HG02840 (cell line): ENCODE measurements around the gene PDP2.
"Not testable (repeated sequence)": the region's sequence is repeated elsewhere in the genome, so short reads cannot be mapped to it uniquely, and the experiment has no call there.

Experiments used
- ATAC-seq: cut with Tn5 transposase; IDR thresholded peaks from one replicate; pipeline ENCODE4 v1.9.1; 2021; ENCODE audit warnings: mild to moderate bottlenecking, moderate library complexity, moderate number of reproducible peaks; ENCODE audit not compliant: unreplicated experiment, low FRiP score

The PDP2 gene

GRCh38 chr16:66885491-66885890 is 5.2 kb downstream of the PDP2 start:
- ATAC-seq = no peak

DNA sequence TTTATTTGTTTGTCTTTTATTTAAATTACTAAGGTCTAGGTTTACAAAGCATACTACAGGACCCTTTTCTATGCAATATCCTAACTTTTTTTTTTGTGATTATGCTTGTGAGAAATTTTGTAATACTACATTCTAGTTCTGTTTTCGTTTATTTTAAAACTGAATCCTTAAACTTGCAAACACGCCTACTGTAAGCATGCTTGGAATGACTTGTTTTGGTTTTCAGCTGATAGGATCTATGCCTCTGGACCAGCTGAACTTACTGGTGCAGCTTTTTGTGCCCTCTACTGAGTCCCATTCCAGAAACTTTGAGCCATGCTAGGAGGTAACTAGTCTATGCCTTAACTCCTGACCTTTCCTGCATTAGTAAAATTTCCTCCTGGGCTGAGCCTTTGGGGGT is 6.0 kb downstream of the PDP2 start:
- no peak for ATAC-seq

DNA sequence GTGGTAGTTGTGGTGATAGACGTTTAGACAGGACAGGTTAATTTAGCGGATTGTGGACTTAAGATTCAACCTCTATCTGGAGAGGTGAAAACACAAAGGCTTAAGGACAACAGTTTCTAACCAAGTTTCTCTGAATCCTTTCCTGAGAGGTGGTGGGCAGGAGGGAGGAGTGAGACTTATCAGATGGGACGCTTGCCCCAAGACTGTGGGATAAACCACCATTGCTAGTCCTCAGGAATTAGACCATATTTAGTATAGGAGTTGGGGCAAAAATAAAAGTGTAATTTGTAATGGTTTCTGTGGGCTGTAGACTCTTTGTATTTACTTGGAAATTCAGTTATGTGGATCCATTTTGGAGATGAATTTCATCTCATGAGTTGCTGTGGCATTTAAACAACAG is 6.6 kb downstream of the PDP2 start:
- ATAC-seq = no peak

- ATAC-seq = no peak
Measured at GRCh38 chr16:66888647-66889615, 8.6 kb downstream of the PDP2 start.

DNA sequence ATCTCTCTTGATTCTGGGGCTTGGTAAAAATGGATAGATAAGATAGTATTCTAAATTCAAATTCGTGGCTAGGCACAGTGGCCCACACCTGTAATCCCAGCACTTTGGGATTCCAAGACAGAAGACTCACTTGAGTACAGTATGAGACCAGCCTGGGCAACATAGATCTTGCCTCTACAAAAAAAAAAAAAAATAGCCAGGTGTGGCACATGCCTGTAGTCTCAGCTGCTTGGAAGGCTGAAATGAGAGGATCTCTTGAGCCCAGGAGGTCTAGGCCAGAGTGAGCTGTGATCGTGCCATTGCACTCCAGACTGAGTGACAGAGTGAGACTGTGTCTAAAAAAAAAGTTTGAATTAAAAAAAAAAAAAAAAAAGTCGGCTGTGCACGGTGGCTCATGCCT is 9.3 kb downstream of the PDP2 start:
- ATAC-seq = no peak

- no peak for ATAC-seq
Measured at GRCh38 chr16:66890799-66891198, 10.5 kb downstream of the PDP2 start.

GRCh38 chr16:66891360-66891759 is 11.0 kb downstream of the PDP2 start:
- ATAC-seq = no peak

GRCh38 chr16:66891797-66892196 is 11.5 kb downstream of the PDP2 start:
- no peak for ATAC-seq

DNA sequence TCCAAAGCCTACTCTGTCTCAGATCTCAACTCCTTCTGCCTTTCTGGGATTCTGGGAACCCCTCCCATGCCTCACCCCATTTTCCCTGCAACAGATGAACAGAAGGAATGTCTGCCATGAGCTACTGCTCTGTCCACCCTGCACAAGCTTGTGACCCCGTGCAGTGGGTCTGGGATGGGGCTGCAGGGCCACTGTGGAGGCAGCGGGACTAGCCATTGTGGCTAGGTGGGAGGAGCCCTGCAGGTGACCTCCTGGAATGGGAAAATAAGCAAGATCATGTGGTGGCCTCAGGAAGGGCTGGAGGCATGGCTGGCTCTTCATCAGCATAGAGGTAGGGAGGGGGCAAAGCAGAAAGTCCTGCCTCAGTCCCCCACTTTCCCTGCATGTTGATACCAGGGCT is 13.7 kb downstream of the PDP2 start:
- no peak for ATAC-seq

DNA sequence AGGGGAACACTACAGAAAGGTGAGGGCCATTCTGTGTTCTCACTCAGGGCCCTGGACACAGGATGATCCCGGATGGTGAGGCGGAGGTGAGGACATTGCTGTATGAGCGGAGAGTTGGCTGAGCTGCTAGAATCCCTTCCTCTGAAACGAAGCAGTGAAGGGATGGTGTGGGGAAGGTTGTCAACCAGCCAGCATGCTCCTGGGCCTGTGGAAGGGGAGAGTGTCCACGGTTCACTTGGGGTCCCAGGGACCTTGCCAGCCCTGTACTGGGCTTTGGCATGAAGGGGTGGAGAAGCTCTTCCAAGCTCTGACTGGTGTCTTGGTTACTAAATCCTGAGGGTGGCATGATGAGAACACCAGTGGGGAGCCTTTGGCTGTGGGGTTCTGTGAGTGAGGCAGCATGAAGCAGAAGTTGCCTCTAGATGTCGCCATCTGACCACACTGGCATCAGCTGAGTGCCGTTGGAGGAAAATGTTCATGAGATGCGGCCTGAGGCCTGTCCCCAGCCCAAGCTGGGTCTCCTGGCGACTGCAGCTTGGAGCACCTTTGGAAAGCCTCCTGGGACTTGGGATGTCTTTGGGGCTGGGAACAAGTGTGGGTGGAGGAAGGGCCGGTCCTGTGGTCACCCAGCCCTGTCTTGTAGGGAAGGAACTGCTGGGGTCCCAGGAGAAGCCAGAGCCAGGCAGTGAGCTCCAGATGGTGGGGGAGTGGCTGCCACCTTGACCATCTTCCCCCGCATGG is 14.8 kb downstream of the PDP2 start:
- ATAC-seq = no peak

- no peak for ATAC-seq
Measured at GRCh38 chr16:66895689-66895979, 15.3 kb downstream of the PDP2 start.

- ATAC-seq = no peak
Measured at GRCh38 chr16:66895999-66896398, 15.7 kb downstream of the PDP2 start.

DNA sequence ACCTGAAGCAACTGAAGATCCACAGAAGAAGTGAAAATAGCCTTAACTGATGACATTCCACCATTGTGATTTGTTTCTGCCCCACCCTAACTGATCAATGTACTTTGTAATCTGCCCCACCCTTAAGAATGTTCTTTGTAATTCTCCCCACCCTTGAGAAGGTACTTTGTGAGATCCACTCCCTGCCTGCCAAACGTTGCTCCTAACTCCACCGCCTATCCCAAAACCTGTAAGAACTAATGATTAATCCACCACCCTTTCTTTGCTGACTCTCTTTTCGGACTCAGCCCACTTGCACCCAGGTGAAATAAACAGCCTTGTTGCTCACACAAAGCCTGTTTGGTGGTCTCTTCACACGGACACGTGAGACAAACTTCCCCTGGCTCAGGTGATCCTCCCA is 16.4 kb downstream of the PDP2 start:
- ATAC-seq = not testable (repeated sequence)

DNA sequence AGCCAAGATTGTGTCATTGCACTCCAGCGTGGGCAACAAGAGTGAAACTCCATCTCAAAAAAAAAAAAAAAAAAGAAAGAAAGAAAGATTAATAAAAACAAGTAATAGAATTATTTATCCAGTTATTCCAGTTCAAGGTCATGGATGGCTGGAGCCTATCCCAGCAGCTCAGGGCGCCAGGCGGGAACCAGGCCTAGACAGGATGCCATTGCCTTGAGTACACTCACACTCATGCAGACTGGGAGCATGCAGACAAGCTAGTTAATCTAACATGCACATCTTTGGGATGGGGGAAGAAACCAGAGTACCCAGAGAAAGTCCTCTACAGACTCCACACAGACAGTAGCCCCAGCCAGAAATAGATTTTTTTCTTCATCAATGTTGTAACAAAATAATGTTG is 17.9 kb downstream of the PDP2 start:
- no peak for ATAC-seq

GRCh38 chr16:66898933-66899309 is 18.6 kb downstream of the PDP2 start:
- no peak for ATAC-seq

GRCh38 chr16:66899310-66899944 is 19.1 kb downstream of the PDP2 start:
- no peak for ATAC-seq

- ATAC-seq = no peak
Measured at GRCh38 chr16:66899945-66900710, 19.8 kb downstream of the PDP2 start.

GRCh38 chr16:66900721-66901441 is 20.6 kb downstream of the PDP2 start:
- ATAC-seq = no peak

GRCh38 chr16:66901626-66902025 is 21.3 kb downstream of the PDP2 start:
- no peak for ATAC-seq
